ENCODE data around the gene PDLIM1. TPM values are rescaled to one million over a fixed set of nuclear protein-coding genes. Genes with fewer than 3 reads are reported as not detected.

Gene PDLIM1
- total RNA-seq, 1 donor from 2014 or later: 2.9 TPM

DNA sequence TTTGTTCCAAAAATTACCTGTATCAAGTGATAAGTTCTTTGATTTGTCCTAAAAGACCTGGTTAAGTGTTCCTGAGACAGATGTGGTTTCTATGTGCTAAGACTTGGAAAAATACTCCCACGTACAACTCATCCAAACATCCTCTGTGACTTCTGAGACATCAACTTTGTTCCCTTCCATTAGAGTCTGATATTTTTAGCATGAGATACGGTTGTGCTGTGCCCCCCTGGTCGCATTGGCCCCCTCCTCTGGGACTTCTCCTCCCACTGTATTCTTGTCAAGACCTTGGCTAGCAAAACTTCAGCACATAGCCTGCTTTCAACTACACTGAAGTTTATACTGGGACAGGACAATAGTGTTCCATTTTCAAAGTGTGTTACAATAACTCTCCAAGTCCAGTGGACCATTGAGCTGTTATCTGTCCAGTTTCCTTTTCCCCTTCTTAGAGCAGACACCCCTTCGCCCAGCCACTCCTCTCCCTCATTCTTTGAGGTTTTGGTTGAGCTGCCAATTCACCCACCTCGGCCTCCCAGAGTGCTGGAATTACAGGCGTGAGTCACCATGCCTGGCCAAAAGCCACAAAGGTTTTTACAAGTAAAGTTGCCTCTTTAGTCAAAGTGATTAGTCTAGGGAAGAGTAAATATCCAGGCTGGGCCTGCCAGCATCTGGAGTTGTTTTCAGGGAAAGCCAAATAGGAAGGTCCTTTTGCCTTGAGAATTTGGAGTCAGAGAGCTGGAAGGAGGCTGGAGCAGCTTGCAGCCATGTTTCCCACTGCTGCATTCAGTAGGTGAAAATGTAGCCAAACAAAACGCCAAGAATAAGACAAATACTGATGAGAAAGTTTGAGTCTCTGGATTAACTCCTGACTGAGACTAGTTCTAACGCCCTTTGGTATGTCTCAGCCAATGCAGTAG lies 17.8 kb upstream of the PDLIM1 start:
- Mint-ChIP-seq H3K36me3 (ENCODE audit: low read depth) (no peaks in the 10 kb centered on the region), H3K27ac (no peak overlapping the region), H3K27me3 (ENCODE audit: low read depth) (peaks cover 12% of the 10 kb centered on the region), H3K4me3 (ENCODE audit: low read depth) (no peak overlapping the region), H3K9me3 (no peaks in the 10 kb centered on the region), H3K4me1 (ENCODE audit: low read depth) (peaks cover 24% of the 10 kb centered on the region)
- intact Hi-C loops (cut with micrococcal nuclease): no loop called here
- DNase-seq (ENCODE audit: low spot score): no peak

DNA sequence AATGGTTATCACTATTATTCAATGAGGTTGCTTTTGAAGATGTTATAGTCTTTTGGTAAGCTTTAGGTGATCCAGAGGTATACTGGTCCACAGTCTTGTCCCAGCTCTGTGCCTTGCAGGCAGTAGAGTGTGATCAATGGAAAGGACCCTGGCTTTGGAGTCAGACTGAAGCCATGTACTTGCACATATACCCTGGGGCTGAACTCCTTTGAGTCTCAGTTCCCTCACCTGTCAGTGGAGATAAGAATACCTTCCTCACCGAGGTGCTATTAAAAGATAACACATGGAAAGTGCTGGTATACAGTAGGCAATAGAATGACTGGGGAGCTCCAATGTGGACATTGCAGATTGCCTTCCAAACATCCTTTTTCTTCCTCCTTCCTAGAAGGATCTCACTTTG lies 16.0 kb upstream of the PDLIM1 start:
- Mint-ChIP-seq H3K36me3 (ENCODE audit: low read depth) (no peaks in the 10 kb centered on the region), H3K27me3 (ENCODE audit: low read depth) (peaks cover 11% of the 10 kb centered on the region), H3K4me1 (ENCODE audit: low read depth) (peaks cover 24% of the 10 kb centered on the region), H3K4me3 (ENCODE audit: low read depth) (no peak overlapping the region), H3K9me3 (no peaks in the 10 kb centered on the region), H3K27ac (no peak overlapping the region)
- intact Hi-C loops (cut with micrococcal nuclease): no loop called here
- no peak for DNase-seq (ENCODE audit: low spot score)

DNA sequence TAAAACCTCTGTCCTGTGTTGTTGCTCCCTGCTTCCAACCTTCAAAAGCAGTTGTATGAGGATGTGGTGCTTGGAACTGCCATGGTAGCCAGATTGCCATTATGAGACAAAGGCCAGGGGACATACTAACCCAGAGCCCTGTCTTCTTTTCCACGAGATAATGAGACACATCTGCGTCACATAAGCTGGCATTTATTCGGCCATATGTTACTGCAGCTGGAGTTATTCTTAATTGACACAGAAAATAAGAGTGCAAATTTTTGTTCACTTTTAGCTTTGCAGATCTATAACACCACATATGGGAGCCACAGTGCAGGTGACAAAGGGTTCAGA lies 15.5 kb upstream of the PDLIM1 start:
- Mint-ChIP-seq H3K4me3 (ENCODE audit: low read depth) (no peak overlapping the region), H3K9me3 (no peaks in the 10 kb centered on the region), H3K27me3 (ENCODE audit: low read depth) (peaks cover 8% of the 10 kb centered on the region), H3K27ac (no peak overlapping the region), H3K4me1 (ENCODE audit: low read depth) (peaks cover 24% of the 10 kb centered on the region), H3K36me3 (ENCODE audit: low read depth) (no peaks in the 10 kb centered on the region)
- intact Hi-C loops (cut with micrococcal nuclease): no loop called here
- no peak for DNase-seq (ENCODE audit: low spot score)

DNA sequence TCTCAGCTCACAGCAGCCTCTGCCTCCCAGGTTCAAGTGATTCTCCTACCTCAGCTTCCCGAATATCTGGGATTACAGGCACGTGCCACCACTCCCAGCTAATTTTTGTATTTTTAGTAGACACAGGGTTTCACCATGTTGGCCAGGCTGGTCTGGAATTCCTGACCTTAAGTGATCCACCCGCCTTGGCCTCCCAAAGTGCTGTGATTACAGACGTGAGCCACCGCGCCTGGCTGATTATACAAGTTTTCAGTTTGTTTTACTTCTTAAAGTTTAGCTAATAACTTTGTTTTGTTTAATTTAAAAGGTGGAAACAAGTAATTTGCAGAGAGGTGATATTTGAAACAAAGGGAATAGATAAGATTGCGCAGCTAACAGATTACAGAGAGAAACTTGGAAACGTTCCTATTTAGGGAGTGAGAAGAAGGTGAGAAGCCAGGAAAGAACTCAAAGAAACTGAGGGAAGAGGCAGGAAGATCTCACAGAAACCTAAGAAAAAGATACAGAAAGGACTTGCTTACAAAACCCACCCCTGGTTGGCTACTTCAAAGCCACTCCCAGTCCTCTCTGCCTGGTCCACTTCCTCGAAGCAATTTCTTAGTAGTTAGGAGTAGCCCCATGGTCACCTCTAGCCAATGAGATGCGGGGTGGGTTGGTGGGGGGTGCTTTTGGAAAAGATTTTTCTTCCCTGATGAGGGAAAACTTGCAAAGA lies 15.0 kb upstream of the PDLIM1 start:
- Mint-ChIP-seq H3K9me3 (no peaks in the 10 kb centered on the region), H3K27ac (no peak overlapping the region), H3K27me3 (ENCODE audit: low read depth) (peaks cover 8% of the 10 kb centered on the region), H3K4me3 (ENCODE audit: low read depth) (no peak overlapping the region), H3K4me1 (ENCODE audit: low read depth) (peaks cover 23% of the 10 kb centered on the region), H3K36me3 (ENCODE audit: low read depth) (no peaks in the 10 kb centered on the region)
- DNase-seq (ENCODE audit: low spot score): no peak
- intact Hi-C loops (cut with micrococcal nuclease): no loop called here

DNA sequence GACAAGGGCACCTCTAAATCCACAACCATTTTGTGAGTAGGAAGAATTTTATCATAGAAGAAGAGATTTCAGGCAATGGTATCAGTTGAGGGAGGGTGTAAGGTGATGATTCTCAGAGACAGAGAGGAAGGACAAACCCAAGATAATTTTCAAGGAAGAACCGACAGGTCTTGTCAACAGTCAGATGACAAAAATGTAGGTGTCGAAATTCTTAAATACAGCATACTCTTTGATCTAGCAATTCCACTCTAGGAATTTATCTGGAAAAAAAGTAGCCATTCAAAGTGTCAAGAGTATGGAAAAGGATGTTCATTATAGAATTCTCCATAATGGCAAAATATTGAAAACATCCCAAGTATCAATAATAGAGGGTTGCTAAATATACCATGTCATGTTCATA lies 14.2 kb upstream of the PDLIM1 start:
- Mint-ChIP-seq H3K9me3 (no peaks in the 10 kb centered on the region), H3K27ac (no peak overlapping the region), H3K4me1 (ENCODE audit: low read depth) (peaks cover 15% of the 10 kb centered on the region), H3K36me3 (ENCODE audit: low read depth) (no peaks in the 10 kb centered on the region), H3K4me3 (ENCODE audit: low read depth) (no peak overlapping the region), H3K27me3 (ENCODE audit: low read depth) (peaks cover 8% of the 10 kb centered on the region)
- intact Hi-C loops (cut with micrococcal nuclease): no loop called here
- DNase-seq (ENCODE audit: low spot score): no peak

DNA sequence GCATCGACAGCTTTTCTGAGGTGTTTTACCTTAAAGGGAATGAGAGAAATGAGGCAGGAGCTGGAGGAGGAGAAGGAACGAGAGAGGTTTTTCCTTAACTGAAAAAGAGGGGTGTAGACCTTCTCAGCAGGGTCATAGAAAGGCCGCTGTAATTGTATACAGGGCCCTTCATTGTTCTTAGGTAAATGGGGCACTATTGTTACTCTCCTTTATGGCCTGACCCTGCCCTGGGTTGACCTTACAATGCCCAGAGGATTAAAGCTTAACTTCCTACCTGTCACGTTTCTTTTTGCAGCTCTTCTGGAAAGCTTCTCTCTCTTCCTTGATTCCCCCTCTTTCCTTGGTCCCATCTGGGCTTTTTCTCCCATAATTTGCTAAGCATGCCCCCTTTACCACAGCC lies 13.7 kb upstream of the PDLIM1 start:
- Mint-ChIP-seq H3K4me1 (ENCODE audit: low read depth) (peaks cover 11% of the 10 kb centered on the region), H3K9me3 (no peaks in the 10 kb centered on the region), H3K27me3 (ENCODE audit: low read depth) (peaks cover 8% of the 10 kb centered on the region), H3K4me3 (ENCODE audit: low read depth) (no peak overlapping the region), H3K27ac (no peak overlapping the region), H3K36me3 (ENCODE audit: low read depth) (no peaks in the 10 kb centered on the region)
- DNase-seq (ENCODE audit: low spot score): no peak
- intact Hi-C loops (cut with micrococcal nuclease): no loop called here

DNA sequence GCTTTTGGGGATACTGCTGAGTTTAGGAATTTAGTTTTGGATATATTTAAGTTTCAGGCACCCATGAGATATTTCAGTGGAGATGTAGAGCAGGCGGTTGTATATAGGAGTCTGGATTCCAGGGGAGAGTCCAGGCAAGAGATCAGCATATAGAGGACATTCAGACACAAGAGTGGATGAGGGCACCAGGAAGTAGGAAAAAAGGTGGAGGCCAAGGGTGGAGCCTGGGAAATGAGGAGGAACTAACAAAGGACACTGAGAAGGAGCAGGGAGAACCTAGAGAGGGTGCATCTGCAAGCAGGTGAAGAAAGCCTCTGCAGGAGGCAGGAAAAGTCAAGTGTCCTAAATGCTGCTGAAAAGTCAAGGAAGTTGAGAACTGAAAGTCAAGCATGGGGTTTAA lies 13.1 kb upstream of the PDLIM1 start:
- intact Hi-C loops (cut with micrococcal nuclease): no loop called here
- Mint-ChIP-seq H3K9me3 (no peaks in the 10 kb centered on the region), H3K4me1 (ENCODE audit: low read depth) (peaks cover 10% of the 10 kb centered on the region), H3K4me3 (ENCODE audit: low read depth) (no peak overlapping the region), H3K36me3 (ENCODE audit: low read depth) (no peaks in the 10 kb centered on the region), H3K27me3 (ENCODE audit: low read depth) (peaks cover 8% of the 10 kb centered on the region), H3K27ac (no peak overlapping the region)
- no peak for DNase-seq (ENCODE audit: low spot score)

DNA sequence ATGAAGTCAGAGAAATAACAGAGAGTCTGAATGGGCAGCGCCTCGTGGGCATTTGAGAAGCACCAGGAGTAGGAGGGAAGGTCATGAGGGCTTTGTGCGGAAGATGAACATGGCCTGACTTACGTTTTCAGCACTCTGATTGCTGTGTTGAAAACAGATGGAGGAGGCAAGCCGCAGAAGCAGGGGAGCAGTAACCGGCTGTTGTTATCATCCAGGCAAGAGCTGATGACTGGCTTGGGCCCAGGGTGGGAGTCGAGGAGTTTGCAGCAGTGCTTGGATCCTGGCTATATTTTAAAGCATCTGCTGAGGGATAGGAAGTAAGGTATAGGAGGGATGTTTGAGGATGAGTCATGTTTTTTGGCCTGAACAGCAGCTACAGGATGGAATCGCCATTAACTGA lies 12.7 kb upstream of the PDLIM1 start:
- Mint-ChIP-seq H3K9me3 (no peaks in the 10 kb centered on the region), H3K4me3 (ENCODE audit: low read depth) (no peak overlapping the region), H3K4me1 (ENCODE audit: low read depth) (peaks cover 6% of the 10 kb centered on the region), H3K27ac (no peak overlapping the region), H3K36me3 (ENCODE audit: low read depth) (no peaks in the 10 kb centered on the region), H3K27me3 (ENCODE audit: low read depth) (peaks cover 8% of the 10 kb centered on the region)
- DNase-seq (ENCODE audit: low spot score): no peak
- intact Hi-C loops (cut with micrococcal nuclease): no loop called here

DNA sequence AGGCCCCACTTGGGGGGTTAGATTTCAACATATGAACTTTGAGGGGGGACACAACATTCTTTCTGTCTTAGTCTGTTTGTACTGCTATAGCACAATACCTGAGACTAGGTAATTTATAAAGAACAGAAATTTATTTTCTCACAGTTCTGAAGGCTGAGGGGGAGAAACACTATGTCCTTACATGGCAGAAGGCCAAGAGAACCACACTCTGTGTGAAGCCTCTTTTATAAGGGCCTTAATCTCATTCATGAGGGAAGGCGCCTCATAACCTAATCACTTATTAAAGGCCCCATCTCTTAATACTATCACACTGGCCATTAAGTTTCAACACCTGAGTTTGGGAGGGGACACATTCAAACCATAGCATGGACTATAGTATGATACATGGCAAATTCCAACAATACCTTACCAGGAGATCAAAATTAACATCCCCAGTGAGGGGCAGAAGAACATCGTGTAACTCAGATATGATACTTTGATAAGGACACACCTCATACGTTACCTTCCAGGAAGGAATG lies 9.3 kb upstream of the PDLIM1 start:
- Mint-ChIP-seq H3K27me3 (ENCODE audit: low read depth) (peaks cover 2% of the 10 kb centered on the region), H3K4me1 (ENCODE audit: low read depth) (peaks cover 7% of the 10 kb centered on the region), H3K9me3 (no peaks in the 10 kb centered on the region), H3K4me3 (ENCODE audit: low read depth) (no peak overlapping the region), H3K36me3 (ENCODE audit: low read depth) (no peaks in the 10 kb centered on the region), H3K27ac (no peak overlapping the region)
- intact Hi-C loops (cut with micrococcal nuclease): no loop called here
- DNase-seq (ENCODE audit: low spot score): no peak

DNA sequence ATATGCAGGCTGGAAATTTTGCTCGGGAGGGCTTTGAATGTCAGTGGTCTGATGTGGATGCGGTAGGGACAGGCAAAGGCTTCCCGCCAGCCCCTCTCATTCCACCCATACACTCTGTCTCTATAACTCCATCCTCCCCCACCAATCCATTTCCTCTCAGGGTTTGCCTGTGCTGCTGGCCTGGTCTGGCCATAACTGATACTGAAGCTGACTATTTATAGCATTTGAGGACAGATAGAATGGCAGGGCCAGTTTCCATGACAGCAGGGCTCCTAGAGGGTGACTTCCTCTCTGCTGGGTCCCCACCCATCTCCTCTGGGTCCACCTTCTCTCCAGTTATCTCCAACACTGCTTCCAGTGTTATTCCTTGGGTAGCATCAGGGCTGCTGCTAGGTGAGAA lies 6.6 kb upstream of the PDLIM1 start:
- Mint-ChIP-seq H3K27me3 (ENCODE audit: low read depth) (peaks cover 4% of the 10 kb centered on the region), H3K4me3 (ENCODE audit: low read depth) (no peak overlapping the region), H3K9me3 (no peaks in the 10 kb centered on the region), H3K36me3 (ENCODE audit: low read depth) (no peaks in the 10 kb centered on the region), H3K27ac (no peak overlapping the region), H3K4me1 (ENCODE audit: low read depth) (peaks cover 17% of the 10 kb centered on the region)
- DNase-seq (ENCODE audit: low spot score): no peak
- intact Hi-C loops (cut with micrococcal nuclease): loop anchor here (5.0 kb wide), 1 partner anchor 65 kb away; no protein-coding TSS in a partner anchor

DNA sequence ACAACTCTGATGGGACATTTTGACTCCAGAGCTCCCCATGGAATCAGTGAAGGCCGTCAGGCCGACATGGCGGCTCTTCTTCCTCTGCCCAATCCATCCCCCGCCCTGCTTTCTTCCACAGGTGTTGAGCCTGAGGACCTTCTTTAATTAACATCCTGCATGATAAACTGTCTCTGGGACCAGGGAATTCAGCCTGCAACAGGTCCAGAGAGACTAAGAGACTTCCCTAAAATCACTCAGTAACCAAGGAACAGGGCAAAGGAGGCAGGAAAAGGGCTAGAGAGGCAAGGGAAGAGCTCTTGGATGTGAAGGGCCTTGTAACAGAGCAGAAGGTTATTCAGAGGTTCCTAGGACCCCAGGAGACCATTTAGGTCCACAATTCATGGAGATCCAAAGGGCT lies 6.0 kb upstream of the PDLIM1 start:
- no peak for DNase-seq (ENCODE audit: low spot score)
- Mint-ChIP-seq H3K36me3 (ENCODE audit: low read depth) (no peaks in the 10 kb centered on the region), H3K4me3 (ENCODE audit: low read depth) (no peak overlapping the region), H3K9me3 (no peaks in the 10 kb centered on the region), H3K27ac (no peak overlapping the region), H3K4me1 (ENCODE audit: low read depth) (peaks cover 18% of the 10 kb centered on the region), H3K27me3 (ENCODE audit: low read depth) (peaks cover 6% of the 10 kb centered on the region)
- intact Hi-C loops (cut with micrococcal nuclease): loop anchor here (5.0 kb wide), 1 partner anchor 66 kb away; no protein-coding TSS in a partner anchor

DNA sequence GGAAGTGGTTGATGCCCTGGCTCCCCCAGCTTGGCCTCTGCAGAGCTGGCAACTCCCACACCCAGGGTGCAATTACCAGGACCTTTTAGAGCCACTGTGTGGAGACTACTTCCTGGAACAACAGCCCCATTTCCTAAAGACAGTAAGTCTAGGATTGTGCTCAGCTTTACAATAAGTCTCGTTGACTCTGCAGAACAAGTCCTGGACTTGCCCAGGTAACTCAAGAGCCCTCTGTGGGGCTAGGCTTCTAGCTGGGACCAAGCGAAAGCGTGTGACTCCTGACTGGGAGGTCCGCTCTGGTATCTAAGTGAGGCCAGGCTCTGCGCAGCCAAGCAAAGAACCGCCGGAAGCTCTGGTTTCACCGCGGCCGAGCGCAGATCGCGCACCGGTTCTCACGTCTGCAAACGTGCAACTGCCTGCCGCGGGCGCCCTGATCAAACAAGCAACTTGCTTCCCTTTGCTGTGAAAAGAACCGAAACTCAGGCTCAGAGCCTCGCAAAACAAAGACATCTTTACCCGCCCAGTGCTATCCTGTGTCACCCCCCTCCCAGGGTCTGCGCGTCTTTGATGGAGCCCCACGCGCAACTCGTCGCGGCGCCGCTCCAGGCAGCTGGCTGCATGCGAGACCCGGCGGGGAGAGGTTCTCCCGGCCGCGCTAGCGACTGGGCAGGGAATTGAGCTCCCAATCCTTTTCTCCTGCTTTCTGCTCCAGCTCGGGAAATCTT lies 4.4 kb upstream of the PDLIM1 start:
- Mint-ChIP-seq H3K27ac (no peak overlapping the region), H3K4me3 (ENCODE audit: low read depth) (peak overlapping the region; percentile 47), H3K9me3 (no peaks in the 10 kb centered on the region), H3K4me1 (ENCODE audit: low read depth) (peaks cover 22% of the 10 kb centered on the region), H3K27me3 (ENCODE audit: low read depth) (peaks cover 13% of the 10 kb centered on the region), H3K36me3 (ENCODE audit: low read depth) (no peaks in the 10 kb centered on the region)
- DNase-seq (ENCODE audit: low spot score): peak; percentile 68
- intact Hi-C loops (cut with micrococcal nuclease): loop anchor here (2.0 to 5.0 kb wide), 2 partner anchors 48 to 67 kb away; no protein-coding TSS in a partner anchor
